ENCODE results near the gene SELPLG.
"Not testable (repeated sequence)": the region's sequence is repeated elsewhere in the genome, so short reads cannot be mapped to it uniquely, and the experiment has no call there.

SELPLG gene, protein sequence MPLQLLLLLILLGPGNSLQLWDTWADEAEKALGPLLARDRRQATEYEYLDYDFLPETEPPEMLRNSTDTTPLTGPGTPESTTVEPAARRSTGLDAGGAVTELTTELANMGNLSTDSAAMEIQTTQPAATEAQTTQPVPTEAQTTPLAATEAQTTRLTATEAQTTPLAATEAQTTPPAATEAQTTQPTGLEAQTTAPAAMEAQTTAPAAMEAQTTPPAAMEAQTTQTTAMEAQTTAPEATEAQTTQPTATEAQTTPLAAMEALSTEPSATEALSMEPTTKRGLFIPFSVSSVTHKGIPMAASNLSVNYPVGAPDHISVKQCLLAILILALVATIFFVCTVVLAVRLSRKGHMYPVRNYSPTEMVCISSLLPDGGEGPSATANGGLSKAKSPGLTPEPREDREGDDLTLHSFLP

GRCh38 chr12:108633534-108634248, at the start of gene SELPLG:
TSS of gene SELPLG (minus strand) at chr12:108633894. CDS start at chr12:108624307, 9,587 bp downstream.
- no peak for DNase-seq

DNA sequence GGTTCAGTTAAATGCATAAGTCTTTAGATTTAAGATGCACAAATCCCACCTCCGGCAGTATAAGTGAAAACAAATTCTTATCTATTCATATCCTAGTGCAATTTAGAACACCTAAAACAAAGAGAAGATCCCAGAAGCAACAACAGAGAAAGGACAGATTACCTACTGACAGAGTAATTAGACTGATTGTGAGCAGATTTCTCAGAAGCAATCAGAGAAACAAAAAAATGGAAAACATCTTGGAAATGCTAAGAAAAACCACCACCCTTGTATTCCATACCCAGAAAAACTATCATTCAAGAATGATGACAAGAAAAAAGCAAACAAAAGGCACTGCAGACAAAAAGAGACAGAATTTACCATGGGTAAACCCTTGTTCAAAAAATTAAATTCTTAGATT, 47.6 kb upstream of the SELPLG start:
- DNase-seq = no peak

DNA sequence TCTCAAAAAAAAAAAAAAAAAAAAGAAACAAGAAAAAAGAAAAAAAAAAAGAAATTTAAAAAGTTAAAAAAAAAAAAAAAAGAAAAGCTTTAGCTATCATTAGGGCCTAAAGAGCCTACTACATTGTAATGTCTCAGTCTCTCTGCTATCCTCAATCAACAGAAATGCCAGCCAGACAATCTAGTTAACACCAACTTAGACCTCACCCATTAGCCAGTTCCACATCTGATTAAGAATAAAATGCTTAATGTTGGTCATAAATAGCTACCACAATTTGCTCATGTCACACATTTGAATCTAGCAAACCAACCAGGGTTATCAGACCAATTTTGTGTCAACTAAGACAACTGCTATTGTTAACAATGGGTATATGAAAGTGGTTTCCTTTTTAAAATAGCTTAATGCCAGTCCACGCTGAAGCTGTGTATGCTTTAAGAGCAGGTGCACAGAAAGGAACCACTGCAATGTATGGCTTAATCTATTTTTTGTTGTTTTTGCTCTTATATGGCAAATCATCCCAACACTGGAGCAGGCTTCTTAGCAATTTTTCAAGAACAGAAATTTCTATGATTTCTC, 45.5 kb upstream of the SELPLG start:
- no peak for DNase-seq

GRCh38 chr12:108678104-108678730, 44.5 kb upstream of the SELPLG start:
- DNase-seq = no peak

- no peak for DNase-seq
Observed at GRCh38 chr12:108677381-108677780, 43.7 kb upstream of the SELPLG start.

DNA sequence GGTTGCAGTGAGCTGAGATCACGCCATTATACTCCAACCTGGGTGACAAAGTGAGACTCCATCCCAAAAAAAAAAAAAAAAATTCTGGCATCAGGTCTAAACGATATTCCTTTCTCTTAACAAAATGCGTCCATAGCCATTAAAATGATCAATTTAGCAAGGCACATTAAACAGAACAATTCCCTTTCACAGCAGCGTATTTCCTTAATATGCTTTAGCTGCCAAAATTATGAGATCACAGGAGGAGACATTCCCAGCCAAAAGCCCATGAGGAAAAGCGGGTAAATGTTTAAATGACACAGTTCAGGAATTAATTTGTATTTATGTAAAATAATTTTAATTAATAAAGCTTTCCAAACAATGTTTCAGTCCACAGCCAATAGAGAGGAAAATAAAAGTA, 43.0 kb upstream of the SELPLG start:
- DNase-seq = no peak

- no peak for DNase-seq
Observed at GRCh38 chr12:108675792-108676191, 42.1 kb upstream of the SELPLG start.

GRCh38 chr12:108672054-108672453, 38.4 kb upstream of the SELPLG start:
- DNase-seq = no peak

- no peak for DNase-seq
Observed at GRCh38 chr12:108671110-108671509, 37.4 kb upstream of the SELPLG start.

GRCh38 chr12:108670066-108670631, 36.5 kb upstream of the SELPLG start:
- no peak for DNase-seq

GRCh38 chr12:108668542-108668941, 34.8 kb upstream of the SELPLG start:
- DNase-seq = no peak

DNA sequence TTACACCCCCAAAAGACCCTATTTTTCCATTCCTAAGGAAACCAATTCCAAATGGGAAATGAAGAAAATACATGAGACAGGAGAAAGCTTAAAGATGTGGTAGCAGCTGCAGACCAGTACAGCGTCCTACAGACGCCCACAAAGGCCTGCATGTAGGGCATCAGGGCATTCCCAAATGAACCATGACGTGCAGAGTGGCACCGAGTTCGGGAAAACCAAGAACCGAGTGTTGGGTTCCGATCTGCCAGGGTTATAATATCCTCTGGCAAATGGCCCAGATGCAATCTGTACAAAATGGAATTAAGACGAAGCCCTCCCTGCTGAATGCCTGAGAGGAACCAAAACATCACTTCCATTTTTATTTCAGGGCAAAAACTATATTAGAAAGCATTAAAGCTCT, 34.4 kb upstream of the SELPLG start:
- DNase-seq = no peak

DNA sequence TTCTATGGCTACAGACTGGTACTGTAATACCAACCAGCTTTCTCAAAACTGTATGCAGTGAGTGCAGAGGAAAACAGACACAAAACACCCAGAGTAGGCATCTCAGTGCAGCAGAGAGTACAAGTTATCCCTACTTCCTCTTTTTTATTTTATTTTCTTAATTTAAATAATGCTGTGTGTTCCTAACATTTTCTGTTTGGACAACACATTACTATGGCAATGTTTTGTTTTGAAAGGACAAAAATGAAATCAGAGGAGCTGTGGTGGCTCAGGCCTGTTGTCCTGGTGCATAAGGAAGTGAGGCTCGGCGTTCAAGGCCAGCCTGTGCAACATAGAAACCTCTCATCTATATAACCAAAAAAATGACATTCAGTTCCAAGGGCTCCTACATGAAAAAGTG, 33.7 kb upstream of the SELPLG start:
- DNase-seq = no peak

GRCh38 chr12:108666401-108666881, 32.7 kb upstream of the SELPLG start:
- DNase-seq = no peak

DNA sequence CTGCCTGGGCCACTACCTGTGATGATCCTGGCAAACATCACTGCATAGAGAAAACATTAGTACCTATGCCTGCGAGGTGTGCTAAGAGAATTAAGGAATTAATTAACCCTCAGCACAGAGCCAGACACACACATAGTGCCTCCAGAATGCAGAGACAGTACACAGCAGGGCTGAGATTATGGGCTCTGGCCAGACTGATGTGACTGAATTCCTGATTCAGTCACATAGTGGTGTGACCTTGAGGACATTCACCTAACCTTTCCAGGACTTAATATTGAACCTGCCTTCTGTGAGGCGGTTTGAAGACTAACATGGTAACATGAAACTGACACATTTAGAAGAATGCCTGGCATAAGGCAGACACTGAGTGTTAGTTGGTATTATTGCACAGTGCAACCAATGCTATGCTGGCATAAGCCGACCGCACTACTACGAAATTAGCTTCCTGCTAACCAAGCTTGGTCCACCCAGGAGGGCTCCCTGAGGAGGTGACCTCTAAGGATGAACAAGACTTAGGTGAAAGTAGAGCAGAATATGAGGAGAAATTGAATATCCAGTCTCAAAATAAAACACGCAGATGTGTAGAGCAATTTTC, 32.0 kb upstream of the SELPLG start:
- no peak for DNase-seq

GRCh38 chr12:108664338-108665258, 30.9 kb upstream of the SELPLG start:
- peak; percentile 57 for DNase-seq

GRCh38 chr12:108663324-108664015, 29.8 kb upstream of the SELPLG start:
- no peak for DNase-seq

DNA sequence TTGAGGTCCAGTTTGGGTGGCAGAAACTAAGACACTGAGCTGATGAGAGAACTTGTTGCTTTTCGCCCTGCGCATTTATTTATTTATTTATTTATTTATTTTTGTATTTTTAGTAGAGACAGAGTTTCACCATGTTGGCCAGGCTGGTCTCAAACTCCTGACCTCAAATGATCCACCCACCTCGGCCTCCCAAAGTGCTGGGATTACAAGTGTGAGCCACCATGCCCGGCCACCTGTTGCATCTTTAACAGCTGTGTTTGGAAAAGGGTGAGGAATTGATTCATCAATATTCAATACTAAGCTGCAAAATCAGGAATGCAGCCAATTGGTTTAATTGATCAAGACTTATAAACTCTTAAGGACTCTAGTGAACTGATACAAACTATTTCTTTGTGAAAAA, 24.4 kb upstream of the SELPLG start:
- not testable (repeated sequence) for DNase-seq

- DNase-seq = no peak
Observed at GRCh38 chr12:108657130-108657745, 23.5 kb upstream of the SELPLG start.

DNA sequence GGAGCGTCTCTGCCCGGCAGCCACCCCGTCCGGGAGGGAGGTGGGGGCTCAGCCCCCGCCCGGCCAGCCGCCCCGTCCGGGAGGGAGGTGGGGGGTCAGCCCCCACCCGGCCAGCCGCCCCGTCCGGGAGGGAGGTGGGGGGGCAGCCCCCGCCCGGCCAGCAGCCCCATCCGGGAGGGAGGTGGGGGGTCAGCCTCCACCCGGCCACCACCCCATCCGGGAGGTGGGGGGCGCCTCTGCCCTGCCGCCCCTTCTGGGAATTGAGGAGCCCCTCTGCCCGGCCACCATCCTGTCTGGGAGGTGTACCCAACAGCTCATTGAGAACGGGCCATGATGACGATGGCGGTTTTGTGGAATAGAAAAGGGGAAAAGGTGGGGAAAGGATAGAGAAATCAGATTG, 22.6 kb upstream of the SELPLG start:
- not testable (repeated sequence) for DNase-seq

Measured in NCI-H1417 treated with DMSO at 0.1 percent for 48 hours (cell line).